Daoy (cell line): ENCODE measurements around the gene GATA5. TPM values are rescaled to one million over a fixed set of nuclear protein-coding genes. Genes with fewer than 3 reads are reported as not detected.
"Not testable (repeated sequence)": the region's sequence is repeated elsewhere in the genome, so short reads cannot be mapped to it uniquely, and the experiment has no call there.

Experiments
- DNase-seq: peaks from one replicate; pipeline ENCODE4 v3.0.0-alpha.2; 2015; ENCODE audit warnings: low read depth
- total RNA-seq: library from RNA; depleted of rRNA; stranded (reverse); fragments of >200 nt; shearing (Covaris generic); gene quantifications from 2 replicates; pipeline ENCODE4 v1.2.3, GENCODE V29; 2014

The GATA5 gene
- total RNA-seq, 1 experiment from 2014 or later: not detected

DNA sequence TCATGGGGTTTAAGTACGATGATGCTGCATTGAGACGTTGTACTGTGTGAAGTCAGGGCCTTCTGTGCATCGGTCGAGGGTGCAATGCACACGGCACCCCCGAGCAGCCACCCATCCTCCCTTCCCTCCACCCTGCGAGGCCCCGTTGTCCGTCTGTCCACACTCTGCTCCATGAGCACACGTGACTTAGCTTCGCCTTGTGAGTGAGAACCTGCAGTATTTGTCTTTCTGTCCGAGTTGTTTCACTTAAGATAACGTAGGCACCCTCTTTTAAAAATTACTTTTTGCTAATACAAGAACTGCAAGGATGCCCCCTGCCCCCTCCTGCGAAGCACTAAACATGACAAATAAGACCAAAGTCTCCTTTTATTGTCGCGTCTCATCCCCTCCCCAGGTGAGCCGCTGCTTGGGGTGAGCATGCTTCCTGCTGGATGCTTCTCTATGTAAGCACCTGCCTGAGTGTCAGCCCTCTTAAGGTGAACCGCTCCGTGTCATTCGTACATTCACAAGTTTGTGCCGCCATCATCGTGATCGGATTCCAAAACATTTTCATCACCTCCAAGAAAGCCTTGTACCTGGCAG, 44.8 kb downstream of the GATA5 start:
- DNase-seq: no peak

DNA sequence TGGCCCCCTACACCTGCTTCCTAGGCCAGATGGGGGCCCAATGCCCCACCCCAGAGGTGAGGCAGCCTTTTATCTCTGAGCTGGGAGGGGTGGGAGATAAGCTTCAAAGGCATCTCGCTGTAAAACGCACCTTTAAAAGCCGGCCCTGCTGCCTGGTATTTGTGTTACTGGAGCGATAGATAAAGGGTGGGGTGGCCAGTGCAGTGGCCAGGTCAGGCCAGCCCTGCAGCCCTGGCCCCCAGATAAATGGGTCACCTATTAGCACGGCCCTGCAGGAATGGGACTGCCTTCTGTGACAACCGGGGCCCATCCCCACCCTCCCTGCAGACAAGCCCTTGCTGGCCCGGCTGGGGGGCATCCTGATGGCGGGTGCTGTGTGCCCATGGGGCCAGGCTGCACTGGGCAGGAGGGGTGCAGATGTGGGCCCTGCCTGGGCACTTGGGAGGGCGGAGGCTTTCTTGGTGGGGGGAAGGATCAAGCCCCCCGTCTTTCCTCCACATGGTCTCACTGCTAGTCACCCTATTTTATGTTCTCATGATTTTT, 45.4 kb downstream of the GATA5 start:
- no peak for DNase-seq

DNA sequence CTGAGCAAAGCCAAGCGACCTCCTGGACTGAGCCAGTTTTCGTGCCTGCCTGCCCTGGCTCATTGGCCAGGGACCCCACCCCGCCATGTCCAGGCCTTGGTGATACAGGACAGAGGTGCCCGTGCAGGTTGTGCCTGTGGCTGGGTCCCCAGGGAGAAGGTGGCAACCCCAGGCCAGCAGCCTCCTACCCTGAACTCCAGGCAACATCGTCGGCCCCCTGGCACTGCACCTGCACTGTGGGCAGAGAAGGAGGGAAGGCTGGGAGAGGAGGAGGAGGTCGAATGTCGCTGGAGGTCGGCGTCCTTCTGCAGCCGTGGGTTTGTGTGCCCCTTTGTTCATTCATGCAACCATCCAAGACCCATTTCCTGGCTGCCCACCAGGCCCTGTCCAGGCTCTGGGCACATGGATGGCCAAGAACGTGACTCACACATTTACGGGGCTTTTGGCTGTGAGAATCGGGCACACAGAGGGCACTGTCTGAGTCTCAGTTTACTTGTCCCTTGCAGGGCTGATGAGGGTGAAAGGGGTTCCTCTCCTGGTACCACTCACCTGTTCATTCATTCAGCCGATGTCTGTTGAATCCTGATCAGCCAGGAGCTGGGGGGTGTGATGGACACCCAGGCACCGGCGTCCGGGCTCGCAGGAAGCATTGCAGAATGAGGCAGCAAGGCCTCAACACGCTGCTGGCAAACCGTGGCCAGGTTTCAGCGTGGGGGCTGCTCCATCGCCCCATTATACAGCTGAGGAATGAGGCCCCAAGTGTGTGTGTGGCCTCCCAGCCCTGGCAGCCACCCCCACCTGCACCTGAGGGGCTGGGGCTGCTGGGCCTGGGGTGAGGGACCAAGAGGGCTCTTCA, 46.1 kb downstream of the GATA5 start:
- no peak for DNase-seq

DNA sequence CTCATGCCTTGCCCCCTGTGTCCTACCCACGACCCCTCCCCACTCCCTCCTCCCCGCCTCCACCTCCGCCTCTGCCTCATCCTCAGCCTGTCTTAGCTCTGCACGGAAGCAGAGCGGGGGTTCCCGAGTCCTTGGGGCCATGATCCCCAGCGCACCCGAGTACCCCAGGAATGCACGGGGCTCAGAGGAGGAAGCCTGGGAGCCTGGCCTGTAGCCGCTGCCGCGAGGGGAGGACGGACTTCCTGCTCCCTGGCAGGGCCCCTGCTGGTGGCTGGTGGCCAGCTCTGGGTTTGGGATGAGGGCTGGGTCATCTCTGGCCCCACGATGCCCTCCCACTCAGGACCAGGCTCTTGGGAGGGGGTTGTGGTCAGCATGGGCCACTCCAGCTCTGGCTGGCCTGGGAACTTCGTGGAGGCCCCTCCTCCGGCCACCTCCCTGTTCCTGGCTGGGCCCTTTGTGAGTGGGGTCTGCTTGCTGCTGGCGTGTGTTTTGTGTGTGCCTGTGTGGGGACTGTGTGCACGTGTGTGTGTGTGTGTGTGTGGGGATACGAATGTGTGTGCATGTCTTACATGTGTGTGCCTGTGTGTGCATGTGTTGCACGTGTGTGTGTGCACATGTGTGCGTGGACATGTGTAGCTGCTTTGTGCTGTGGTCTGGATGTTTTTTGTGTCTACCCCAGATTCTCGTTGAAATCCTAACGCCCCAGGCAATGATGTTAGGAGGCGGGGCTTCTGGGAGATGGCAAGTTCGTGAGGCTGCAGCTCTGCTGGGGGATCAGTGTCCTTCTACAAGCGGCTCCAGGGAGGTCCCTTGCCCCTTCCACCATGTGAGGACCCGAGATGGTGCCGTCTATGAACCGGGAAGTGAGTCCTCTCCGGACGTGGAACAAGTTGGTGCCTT, 47.1 kb downstream of the GATA5 start:
- DNase-seq: no peak

DNA sequence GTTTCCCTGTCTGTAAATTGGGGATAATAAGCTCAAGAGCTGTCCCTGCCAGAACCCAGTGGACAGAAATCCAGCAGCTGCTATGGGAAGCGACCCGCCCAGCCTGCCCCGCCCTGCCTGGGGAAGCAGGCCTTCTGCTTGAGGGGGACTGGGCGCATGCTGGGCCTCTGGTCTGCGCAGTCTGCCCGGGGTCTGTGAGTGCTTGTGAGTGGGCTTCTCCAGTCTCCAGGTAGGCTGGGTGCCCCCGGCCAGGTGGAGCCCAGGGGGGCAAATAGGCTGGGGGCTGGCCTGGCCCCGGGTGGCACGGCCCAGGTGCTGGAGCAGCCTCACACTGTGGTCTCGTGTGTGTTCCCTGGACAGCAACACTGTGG, 47.8 kb downstream of the GATA5 start:
- no peak for DNase-seq

DNA sequence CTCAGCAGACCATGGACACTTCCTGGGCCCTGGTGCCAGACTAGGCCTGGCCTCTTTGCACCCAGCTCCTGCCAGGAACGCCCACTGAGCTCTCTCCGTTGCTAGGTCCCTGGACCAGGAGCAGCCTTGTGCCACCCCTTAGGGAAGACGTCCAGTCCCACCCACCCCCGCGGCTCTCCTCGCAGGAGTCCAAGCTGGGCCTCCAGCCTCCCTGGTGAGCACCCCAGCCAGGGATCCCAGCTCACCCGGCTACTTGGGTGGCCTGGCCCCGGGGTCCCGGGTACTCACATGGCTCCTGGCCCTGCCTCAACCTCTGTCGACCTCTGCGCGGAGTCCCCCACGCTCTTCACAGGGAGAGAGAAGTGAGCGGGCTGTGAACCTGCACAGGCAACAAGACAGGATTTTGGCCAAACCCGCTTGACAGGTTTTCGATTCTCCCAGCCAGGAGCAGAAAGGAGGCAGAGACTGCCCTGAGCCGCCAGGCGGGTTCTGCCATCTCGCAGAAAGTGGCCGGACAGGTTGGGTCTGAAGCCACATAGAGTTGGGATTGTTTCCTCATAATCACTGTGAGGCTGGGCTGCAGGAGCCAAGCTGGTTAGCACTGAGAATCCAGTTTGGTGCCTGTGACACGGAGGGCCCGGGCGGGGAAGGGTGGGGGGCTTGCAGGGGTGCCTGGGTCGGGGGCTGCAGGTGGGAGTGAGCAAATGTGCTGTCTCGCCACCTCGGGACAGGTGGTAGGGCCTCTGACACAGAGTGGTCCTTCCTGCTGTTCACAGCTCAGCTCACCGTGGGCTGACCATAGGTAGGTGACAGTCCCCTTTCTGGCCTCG, 48.4 kb downstream of the GATA5 start, which contains the start of gene RBBP8NL:
TSS of gene RBBP8NL (minus strand) at position 368 of the 830 bp plus-strand sequence. CDS start 7,892 bp downstream, outside the sequence.
- no peak for DNase-seq

DNA sequence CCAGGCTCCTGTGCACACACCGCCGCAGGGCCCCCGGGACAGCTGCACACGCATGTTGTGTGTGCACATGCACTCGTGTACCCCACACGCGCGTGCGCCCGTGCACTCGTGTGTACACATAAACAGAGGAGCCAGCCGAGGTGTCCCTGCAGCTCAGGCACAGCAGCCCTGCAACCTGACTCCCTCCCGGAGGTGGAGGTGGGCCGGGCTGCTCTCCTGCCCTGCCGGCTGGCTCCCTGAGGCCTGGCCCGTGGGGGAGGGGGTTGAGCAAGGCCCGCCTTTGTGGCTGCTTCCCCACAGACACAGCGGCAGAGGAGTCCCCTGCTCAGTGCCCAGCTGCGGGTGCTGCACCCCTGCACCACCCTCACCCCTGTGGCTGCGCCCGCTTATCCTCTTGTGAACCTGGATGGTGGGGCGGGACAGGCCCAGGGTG, 49.1 kb downstream of the GATA5 start:
- no peak for DNase-seq

DNA sequence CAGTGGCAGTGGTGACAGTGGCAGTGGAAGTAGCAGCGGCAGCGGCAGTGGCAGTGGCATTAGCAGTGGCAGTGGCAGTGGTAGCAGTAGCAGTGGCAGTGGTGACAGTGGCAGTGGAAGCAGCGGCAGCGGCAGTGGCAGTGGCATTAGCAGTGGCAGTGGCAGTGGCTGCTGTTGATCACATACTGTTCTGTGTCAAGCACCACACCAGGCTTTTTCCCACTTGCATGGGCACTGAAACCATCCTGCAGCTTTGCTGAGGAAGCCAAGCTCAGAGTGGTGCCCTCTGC, 49.8 kb downstream of the GATA5 start:
- DNase-seq: not testable (repeated sequence)

DNA sequence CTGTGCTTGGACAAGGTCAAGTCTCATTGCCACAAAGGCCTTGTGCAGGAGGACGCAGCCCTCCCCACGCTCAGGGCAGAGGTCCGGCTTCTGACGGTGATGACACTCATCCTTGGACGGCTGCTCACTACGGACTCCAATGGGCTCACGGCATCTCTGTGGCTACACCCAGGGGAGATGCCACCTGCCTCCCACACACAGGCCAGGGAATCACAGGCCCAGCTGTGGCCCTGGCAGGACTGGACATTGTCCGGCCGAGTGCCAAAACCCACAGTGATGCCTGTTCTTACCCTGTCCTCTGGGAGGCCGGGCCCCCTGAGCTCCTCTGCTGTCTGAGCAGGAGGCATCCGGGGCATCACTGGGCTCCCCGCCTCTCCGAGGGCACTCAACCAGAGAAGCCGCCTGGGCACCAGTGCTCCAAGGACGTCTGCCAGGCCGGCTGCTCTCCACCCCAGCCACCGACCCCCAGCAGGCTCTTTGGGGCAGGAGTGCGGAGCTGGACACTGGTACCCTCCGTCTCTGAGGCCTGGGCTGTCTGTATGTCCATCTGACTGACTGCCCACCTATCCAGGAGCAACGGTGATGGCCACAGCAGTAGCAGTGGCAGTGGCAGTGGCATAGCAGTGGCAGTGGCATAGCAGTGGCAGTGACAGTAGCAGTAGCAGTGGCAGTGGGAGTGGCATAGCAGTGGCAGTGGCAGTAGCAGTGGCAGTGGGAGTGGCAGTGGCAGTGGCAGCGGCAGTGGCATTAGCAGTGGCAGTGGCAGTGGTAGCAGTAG, 50.3 kb downstream of the GATA5 start:
- DNase-seq: no peak

DNA sequence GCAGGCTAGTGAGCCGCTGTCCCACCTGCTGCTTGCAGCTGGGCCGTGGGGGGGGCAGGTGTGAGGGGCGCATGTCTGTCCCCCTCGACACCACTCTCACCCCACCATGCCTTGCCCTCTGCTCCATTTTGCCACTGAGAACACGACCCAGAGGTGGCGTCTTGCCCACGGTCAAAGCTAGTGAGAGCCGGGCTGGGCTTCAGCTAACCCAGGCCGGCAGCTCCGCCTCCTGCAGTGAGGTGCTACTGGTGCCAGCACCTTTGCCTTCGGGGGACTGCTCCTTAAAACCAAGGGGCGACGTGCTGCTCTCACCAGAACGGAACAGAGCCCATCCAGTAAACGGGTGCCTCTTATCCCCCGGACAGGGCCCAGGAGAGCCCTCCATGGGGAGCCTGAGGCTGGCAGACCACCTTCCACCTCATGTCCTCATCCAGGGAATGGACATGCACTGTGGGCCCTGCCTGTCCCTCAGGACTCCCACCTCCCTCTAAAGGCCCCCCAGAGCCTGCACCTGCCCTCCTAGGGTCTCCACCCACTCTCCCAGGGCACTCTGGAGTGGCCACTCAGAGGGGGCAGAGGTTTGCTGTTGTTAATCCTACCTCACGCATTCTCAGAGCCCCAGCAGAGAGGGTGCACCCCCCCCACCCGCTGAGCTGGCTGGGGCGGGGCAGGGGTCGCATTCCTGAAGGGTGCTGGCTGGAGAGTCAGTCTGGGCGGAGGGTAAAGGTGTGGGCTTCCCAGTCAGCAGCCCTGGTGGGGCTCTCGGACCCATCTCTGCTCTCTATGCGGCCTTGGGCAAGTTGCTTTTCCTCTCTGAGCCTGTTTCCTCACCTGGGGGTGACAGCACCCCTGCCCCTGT, 51.3 kb downstream of the GATA5 start:
- DNase-seq: no peak

DNA sequence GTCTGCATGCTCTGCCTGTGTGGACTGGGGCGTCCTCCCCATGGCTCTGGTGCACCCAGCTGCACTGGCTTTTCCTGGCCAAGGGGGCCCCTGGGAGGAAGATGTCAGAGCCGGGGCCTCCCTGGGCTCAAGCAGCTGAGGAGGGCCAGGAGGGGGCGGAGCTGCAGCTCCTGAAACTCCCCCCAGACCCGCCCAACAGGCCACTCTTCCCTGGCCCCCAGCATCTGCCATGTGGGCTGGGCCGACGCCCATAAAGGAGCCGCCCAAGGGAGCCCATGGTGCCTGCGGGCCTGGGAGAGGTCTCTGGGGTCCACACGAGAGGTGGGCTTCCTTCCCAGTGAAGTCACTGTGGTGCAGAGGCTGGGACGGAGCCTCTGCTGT, 52.5 kb downstream of the GATA5 start:
- no peak for DNase-seq

DNA sequence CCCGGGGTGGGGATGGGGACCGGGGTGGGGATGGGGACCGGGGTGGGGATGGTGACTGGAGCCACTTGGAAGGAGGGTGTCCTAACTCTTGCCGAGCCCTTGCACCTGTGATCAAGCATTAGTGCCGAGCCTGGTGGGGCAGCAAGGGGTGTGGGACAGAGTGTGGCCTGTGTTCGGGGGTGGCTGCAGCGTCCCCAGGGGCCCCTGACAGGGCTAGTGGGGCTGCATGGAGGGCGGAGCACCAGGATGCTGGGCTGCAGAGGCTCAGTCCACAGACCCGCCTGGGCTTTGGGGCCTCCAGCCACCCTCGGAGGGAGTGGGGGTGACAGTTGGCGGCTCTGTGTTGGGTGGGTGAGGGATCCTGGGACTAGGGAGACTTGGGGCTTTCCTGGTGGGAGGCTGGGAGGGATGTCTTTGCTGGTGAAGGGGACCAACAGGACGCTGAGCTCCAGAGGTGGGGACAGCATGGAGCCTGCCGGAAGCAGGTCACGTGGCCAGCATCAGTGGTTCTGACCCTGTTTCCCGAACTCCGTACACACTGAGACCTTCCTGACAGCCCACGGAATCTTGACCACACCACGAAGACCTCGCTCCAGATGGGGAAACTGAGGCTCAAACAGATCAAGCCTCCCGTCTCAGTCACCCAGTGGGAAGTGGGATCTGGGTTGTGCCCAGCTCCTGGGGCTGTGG, 53.0 kb downstream of the GATA5 start:
- DNase-seq: no peak

DNA sequence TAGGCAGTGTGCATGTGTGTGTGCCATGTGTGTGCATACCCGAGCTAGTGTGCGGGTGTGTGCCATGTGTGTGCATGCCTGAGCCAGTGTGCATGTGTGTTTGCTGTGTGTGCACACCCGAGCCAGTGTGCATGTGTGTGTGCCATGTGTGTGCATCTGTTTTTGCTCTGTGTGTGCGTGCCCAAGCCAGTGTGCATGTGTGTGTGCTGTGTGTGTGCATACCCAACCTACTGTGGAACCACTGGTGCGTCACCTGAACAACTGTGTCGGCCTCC, 54.1 kb downstream of the GATA5 start:
- no peak for DNase-seq

DNA sequence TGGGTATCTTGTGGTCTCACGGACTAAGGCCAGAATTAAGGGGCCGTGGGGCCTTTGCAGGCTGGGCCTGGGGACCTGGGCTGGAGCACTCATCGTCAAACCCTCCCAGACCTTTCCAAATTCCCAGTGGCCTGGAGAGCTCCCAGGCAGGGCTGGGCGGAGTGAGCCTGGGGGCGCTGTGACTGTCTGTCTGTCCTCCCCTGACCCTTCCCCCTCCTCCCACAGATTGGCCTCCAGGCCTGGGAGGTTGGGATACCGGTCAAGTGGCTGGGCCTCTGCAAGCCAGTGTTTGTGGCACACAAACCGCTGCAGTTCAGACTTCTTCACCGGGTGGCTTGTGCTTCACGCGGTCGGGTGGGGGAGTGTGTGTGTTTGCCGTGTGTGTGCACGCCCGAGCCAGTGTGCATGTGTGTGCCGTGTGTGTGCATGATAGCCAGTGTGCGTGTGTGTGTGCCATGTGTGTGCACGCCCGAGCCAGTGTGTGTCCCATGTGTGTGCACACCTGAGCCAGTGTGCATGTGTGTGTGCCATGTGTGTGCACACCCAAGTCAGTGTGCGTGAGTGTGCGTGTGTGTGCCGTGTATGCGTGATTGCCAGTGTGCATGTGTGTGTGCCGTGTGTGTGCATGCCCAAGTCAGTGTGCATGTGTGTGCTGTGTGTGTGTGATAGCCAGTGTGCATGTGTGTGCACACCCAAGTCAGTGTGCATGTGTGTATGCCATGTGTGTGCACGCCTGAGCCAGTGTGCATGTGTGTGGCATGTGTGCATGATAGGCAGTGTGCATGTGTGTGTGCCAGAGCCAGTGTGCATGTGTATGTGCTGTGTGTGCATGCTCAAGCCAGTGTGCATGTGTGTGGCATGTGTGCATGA, 54.7 kb downstream of the GATA5 start:
- DNase-seq: no peak

DNA sequence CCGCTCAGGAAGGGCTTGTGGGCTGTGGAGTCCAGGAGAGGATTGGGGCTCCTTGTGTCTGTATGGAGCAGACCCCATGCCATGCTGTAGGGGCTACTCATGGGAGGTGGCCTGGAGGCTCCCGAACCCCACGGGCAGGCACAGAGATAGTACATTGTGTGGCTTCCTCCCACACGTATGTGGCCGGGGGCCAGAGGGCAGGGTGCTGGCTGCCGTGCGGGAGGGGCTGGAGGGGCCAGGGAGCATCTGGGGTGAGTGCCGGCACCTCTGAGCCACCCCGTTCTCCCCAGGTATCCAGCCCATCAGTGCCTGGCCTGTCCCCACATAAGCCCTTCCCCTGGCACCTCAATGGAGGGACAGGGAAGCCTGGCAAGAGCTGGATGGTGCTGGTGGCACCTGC, 56.0 kb downstream of the GATA5 start:
- DNase-seq: no peak

DNA sequence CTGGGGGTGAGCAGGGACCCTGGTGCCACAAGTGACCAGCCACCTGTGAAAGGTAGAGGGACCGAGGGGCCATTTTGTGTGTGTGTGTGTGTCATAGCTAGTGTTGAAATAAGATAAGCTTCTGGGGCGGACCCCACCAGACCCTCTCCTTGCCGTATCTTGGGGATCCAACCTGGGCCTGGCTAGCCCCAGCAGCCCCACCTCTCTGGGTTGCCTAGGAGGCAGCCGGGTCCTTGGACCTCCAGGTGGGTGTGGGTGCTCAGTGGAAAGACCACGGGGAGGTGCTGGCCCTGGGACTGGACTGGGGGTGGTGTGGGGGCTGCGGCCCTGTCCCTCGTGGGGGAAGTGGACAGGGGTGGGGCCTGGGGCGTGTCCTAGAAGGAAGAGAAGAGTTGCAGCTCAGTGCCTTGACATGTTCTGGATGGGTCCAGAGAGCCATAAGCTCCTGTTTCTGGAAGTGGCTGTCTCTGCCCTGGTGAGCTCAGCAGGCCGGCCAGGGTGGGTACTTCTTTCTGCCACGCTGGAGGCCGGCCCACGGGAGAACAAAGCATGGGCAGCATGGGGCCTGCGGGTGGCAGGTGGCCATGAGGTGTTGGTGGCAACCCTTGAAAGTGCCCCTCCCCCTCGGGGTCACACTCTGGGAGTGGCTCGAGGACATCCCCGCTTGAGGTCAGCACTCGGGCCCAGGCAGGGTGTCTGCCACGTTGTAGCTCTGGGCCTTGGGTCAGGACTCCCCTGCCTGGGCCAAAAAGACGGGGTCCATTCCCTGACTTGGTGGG, 56.9 kb downstream of the GATA5 start:
- DNase-seq: no peak

DNA sequence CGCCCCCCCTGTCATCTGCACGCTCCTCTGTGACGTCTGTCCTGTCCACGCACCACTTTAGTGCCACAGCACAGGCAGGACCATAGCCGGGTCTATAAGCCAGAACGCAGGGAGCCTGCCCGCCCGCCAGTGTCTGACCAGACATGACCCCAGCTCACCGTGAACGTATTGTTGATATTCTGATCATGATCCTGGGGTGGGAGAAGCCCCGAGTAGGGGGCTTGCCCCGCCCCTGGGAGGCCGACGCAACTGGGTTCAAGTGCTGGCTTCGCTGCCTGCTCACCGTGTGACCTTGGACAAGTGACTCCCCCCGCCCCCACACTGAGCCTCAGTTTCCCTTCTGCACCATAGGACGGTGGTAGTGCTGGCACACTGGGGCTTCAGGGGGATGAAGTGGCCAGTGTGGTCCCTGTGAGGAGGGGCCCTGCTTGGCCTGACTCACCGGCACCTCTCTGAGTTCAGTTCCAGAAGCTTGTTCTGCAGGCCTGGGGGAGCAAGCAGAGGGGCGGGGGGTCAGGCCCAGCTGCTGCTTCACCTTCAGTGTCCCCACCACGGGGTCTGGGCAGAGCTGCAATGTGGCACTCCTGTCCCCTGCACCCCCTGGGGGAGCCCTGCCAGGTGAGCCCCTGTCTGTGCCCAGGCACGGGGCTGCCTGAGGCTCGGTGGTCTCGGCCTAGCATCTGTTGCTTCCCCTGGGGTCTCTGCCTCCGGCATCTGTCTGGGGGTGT, 57.6 kb downstream of the GATA5 start:
- DNase-seq: no peak
